IPS DF 19.7 (cell line): ENCODE results near the gene ATOSA.
A peak's percentile ranks its signal among the peaks of the same experiment; 100 is the strongest.

Source experiments
- DNase-seq: peaks from one replicate; pipeline ENCODE4 v3.0.0-alpha.2; 2013; ENCODE audit warnings: low read depth, low spot score

Gene ATOSA

DNA sequence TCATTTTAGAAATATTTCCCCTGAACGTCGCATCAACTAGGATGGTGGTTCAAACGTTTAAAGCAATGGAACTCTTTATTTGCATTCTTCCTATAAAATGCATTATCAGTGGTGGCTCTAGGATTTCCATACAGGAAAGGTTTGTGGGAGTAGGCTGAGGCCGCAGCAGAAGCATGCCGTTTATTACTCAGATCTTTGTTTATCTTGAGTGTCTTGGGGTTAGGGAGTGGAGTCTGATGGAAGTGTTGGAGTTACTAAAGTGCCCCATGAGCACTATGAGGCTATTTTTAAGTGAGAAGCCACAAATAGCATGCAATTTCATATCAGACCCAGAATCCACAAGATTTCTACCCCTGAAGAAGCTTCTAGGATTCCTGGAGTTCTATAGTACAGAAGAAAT, 26.2 kb downstream of the ATOSA start:
- DNase-seq: no peak

GRCh38 chr15:52652286-52652685, 26.9 kb downstream of the ATOSA start:
- no peak for DNase-seq

GRCh38 chr15:52651868-52652267, 27.3 kb downstream of the ATOSA start:
- peak; percentile 42 for DNase-seq

DNA sequence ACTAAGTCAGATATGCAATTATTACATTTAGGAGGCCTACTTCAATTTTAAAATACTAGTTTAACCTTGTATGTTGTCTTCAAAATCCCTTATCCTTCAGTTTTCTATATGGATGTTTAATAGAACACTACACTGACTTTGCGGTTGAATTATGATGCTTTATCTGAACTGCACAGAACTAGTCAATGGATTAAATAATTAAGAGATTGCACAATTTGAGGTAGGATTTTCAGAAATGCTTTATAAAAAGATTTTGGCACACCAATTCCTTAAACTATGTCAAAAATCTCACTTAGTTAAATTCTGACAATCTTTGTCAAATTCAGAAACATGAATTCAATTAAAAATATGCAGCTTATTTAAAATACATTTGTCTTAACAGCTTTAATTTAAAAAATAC, 28.1 kb downstream of the ATOSA start:
- no peak for DNase-seq

DNA sequence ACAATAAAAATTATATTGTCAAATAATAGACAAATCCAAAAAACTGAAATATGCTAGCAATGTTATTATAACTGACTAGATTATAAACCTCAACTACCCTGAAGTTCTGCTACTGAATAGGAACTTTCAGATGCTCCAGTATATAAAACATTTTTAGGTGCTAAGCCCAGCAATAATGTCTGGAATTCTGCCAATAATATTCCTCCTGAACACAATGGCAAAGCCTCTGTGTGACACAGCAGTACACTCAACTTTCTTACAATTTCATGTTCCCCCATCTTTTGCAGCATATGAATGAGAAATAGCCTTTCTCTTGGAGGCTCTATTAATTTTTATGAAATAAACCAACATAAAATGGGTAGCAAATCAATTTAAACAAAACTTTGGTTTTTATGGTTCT, 29.5 kb downstream of the ATOSA start:
- DNase-seq: no peak

DNA sequence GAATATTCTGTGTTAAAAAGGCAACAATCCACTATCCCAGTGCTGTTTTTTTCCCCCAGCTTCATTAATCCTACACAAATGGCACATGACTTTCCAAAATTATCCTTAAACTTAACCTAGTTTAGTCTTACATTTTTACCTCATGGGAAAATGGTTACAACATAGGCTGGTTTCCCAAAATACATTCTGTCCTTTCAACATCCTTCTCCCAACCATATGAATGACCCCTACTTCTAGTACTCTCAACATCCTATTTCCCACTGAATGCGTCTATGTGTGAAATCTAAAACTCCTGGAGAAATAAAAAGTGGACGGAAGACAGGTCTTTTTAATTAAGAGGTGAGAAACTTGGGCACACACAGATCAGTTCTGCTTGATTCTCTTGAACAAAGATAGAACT, 33.3 kb downstream of the ATOSA start:
- no peak for DNase-seq

GRCh38 chr15:52642386-52643361, 36.5 kb downstream of the ATOSA start:
- DNase-seq: no peak

DNA sequence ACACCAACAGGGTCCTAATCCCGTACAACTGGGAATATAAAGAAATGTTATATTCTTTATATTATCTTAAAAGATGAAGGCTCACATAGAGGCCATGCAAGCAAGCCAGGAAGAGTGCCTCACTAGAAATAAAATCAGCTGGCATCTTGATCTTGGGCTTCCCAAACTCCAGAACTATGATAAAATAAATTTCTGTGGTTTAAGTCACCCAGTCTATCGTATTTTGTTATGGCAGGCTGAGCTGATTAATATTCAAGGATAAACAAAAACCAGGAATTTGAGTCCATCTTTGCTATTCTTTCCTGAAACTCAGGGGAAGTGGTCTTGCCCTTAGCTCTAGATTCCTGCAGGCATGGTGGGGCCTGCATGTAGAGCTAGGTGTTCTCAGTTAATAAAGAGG, 42.7 kb downstream of the ATOSA start:
- no peak for DNase-seq

GRCh38 chr15:52635908-52636307, 43.3 kb downstream of the ATOSA start:
- no peak for DNase-seq
